Measurements from ENCODE around the gene DPEP1.
"Not testable (repeated sequence)": the region's sequence is repeated elsewhere in the genome, so short reads cannot be mapped to it uniquely, and the experiment has no call there.

DPEP1 gene

GRCh38 chr16:89613231-89613953, at the start of gene DPEP1:
Gene DPEP1, plus strand, starts transcription at chr16:89613642. Its CDS starts 16,769 bp downstream, at chr16:89630411.
- no peak for DNase-seq

- DNase-seq, result no peak
Observed at GRCh38 chr16:89564476-89565255, 48.8 kb upstream of the DPEP1 start.

- DNase-seq, result no peak
Observed at GRCh38 chr16:89565256-89565505, 48.3 kb upstream of the DPEP1 start.

- DNase-seq, result peak; percentile 30
Observed at GRCh38 chr16:89565506-89566372, 47.7 kb upstream of the DPEP1 start.

GRCh38 chr16:89567656-89568594, 45.5 kb upstream of the DPEP1 start:
- no peak for DNase-seq

- no peak for DNase-seq
Observed at GRCh38 chr16:89569506-89570341, 43.7 kb upstream of the DPEP1 start.

GRCh38 chr16:89570342-89570923, 43.0 kb upstream of the DPEP1 start:
- no peak for DNase-seq

- not testable (repeated sequence) for DNase-seq
Observed at GRCh38 chr16:89570983-89571598, 42.4 kb upstream of the DPEP1 start.

- no peak for DNase-seq
Observed at GRCh38 chr16:89571636-89572035, 41.8 kb upstream of the DPEP1 start.

- DNase-seq, result no peak
Observed at GRCh38 chr16:89572073-89572484, 41.4 kb upstream of the DPEP1 start.

- DNase-seq, result no peak
Observed at GRCh38 chr16:89572485-89573205, 40.8 kb upstream of the DPEP1 start.

- no peak for DNase-seq
Observed at GRCh38 chr16:89573826-89574680, 39.4 kb upstream of the DPEP1 start.

- DNase-seq, result no peak
Observed at GRCh38 chr16:89574681-89575246, 38.7 kb upstream of the DPEP1 start.

- no peak for DNase-seq
Observed at GRCh38 chr16:89575247-89576152, 37.9 kb upstream of the DPEP1 start, which contains the start of gene CPNE7. Gene CPNE7, plus strand, starts transcription at chr16:89575758. Its CDS starts 140 bp downstream, at chr16:89575898.

- DNase-seq, result no peak
Observed at GRCh38 chr16:89576153-89577054, 37.0 kb upstream of the DPEP1 start.
